Neuron (in vitro differentiated cells): ENCODE results near the gene TNFRSF9.
A peak's percentile ranks its signal among the peaks of the same experiment; 100 is the strongest.
"Not testable (repeated sequence)": the region's sequence is repeated elsewhere in the genome, so short reads cannot be mapped to it uniquely, and the experiment has no call there.

Experiments used
- H2AFZ ChIP-seq: one replicate; pipeline ENCODE4 v1.6.1; 2013; ENCODE audit warnings: low read depth, mild to moderate bottlenecking, inconsistent platforms, low read length, moderate library complexity
- H3K27me3 ChIP-seq: one replicate; pipeline ENCODE4 v1.6.1; 2013; ENCODE audit warnings: low read length; ENCODE audit not compliant: insufficient read depth
- H3K36me3 ChIP-seq: one replicate; pipeline ENCODE4 v1.6.1; 2013; ENCODE audit warnings: low read length; ENCODE audit not compliant: insufficient read depth
- H3K4me1 ChIP-seq: one replicate; pipeline ENCODE4 v1.6.1; 2013; ENCODE audit warnings: low read length; ENCODE audit not compliant: insufficient read depth
- H3K4me3 ChIP-seq: 2 replicates; pipeline ENCODE4 v1.5.1; 2013; ENCODE audit warnings: mild to moderate bottlenecking, low read length, moderate library complexity
- H3K9me3 ChIP-seq: one replicate; pipeline ENCODE4 v1.6.1; 2013; ENCODE audit warnings: low read length

TNFRSF9 gene

DNA sequence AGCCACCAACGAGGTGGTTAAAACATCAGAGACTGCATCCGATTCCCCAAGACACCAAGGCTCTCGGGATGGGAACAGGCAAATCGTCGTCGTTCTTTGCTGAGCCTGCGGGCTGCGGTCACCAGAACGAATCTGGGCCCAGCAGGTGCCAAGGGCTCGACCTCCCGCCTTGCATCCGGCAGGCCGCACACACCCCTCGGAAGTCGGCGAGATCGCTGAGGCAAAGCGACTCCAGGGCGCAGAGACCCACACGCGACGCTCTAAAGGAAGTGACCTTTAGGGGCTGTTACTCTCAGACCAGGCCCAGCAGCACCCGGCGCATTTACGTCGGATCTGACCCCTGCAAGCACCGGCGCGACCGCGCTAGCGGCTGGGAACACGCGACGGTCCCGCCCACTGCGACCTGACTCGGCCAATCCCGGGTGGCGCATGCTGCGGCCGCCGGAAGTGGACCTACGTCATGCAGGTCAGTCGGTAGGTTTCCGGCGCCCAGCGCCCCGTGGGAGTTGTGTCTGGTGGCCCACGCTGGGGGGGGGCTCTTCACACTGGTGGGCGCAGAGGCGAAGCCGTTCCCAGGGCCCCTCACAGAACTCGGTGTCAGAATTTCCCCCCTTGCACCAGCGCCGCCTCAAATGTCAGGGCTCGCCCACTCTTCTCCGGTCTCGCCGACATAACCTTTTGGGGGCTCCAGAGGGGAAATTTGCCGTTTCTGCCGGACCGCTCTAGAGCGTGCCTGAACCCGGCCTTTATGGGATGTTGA, 13.4 kb upstream of the TNFRSF9 start:
- no peak overlapping the region for H2AFZ ChIP-seq
- peaks cover 2% of the 10 kb centered on the region for H3K9me3 ChIP-seq
- no peaks in the 10 kb centered on the region for H3K36me3 ChIP-seq
- no peaks in the 10 kb centered on the region for H3K4me1 ChIP-seq
- H3K4me3 ChIP-seq = no peak overlapping the region
- H3K27me3 ChIP-seq = no peaks in the 10 kb centered on the region

DNA sequence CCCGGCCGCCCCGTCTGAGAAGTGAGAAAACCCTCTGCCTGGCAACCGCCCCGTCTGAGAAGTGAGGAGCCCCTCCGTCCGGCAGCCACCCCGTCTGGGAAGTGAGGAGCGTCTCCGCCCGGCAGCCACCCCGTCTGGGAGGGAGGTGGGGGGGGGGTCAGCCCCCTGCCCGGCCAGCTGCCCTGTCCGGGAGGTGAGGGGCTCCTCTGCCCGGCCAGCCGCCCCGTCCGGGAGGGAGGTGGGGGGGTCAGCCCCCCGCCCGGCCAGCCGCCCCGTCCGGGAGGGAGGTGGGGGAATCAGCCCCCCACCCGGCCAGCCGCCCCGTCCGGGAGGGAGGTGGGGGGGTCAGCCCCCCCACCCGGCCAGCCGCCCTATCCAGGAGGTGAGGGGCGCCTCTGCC, 12.2 kb upstream of the TNFRSF9 start:
- not testable (repeated sequence) for H3K27me3 ChIP-seq, H3K36me3 ChIP-seq, H3K9me3 ChIP-seq, H3K4me3 ChIP-seq, H3K4me1 ChIP-seq, H2AFZ ChIP-seq

DNA sequence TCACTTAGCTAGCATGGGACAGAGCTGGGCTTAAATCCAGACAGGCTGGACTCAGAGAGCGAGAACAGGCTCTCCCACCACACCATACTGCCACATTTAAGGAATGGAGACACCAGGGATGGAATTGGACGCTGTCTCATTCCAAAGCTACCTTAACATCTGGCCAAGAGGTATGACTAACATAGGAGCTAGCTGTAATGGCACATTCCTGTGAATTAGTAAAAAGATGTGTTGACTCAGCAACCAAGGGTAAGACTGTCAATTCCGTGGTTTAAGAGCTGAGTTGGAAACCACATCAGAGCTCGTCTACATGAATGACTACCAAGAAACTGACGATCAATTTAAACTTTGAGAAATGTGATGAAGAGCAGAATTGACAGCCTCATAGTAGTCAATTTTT, 8.3 kb upstream of the TNFRSF9 start:
- Histone ChIP-seq H3K9me3 (peaks cover 2% of the 10 kb centered on the region), H3K36me3 (no peaks in the 10 kb centered on the region), H2AFZ (no peak overlapping the region)

DNA sequence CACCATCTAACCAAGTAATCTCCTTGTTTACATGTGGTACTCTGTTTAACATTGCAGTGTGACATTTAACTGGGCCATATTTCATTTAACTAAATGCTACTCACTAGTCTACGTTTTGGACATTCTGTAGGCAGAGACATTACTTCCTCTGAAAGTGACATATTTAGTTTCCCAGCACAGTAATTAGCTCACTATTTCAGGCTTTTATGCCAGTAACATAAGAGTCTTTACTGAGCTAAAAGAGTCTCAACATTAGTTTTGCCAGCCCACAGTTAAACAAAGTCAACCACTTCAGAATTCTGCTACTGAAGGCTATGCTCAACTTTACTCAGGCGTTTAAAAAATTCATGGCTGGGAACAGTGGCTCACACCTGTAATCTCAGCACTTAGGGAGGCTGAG, 2.6 kb upstream of the TNFRSF9 start:
- no peaks in the 10 kb centered on the region for H3K4me1 ChIP-seq
- no peaks in the 10 kb centered on the region for H3K36me3 ChIP-seq
- H3K4me3 ChIP-seq = no peak overlapping the region
- no peaks in the 10 kb centered on the region for H3K9me3 ChIP-seq
- no peak overlapping the region for H2AFZ ChIP-seq
- H3K27me3 ChIP-seq = peaks cover 57% of the 10 kb centered on the region

More for the DNA sequence above, 8.3 kb upstream of the TNFRSF9 start:
- peaks cover 12% of the 10 kb centered on the region for H3K27me3 ChIP-seq
- H3K4me3 ChIP-seq = no peak overlapping the region
- H3K4me1 ChIP-seq = no peaks in the 10 kb centered on the region

DNA sequence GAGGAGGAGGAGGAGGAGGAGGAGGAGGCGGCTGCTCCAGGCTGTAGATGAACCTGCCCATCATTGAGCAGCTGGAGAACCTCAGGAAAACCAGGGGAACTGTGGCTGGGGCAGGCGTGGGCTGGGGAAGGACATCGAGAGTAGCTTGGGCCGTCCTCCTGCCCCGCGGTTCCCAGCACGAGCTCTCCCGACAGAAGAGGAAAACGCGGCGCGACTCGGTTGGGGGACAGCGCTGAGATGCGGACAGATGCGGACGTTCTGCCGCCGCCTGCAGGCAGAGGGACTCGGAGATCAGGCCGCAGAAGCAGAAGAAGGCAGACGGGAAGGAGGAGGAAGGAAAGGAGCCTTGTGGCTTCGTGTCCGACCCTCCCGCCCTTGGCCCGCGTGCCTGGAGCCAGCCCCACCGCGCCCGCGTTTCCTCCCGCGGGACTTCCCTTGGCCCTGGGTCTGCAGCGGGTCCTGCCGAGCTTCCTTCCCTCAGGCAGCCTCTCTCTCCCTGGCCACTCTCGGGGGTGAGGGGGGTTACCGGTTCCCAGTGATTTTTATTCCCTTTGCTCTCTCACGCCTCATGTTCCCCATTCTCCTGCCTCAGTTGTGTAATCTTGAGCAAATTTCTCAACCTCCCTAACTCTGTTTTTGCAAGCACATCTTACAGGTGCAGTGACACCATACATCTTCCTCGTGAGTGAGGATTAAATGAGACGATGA, 1.7 kb upstream of the TNFRSF9 start:
- H3K4me3 ChIP-seq = peak overlapping the region; percentile 2
- no peak overlapping the region for H2AFZ ChIP-seq
- no peaks in the 10 kb centered on the region for H3K9me3 ChIP-seq
- no peaks in the 10 kb centered on the region for H3K36me3 ChIP-seq
- H3K27me3 ChIP-seq = peaks cover 54% of the 10 kb centered on the region
- H3K4me1 ChIP-seq = no peaks in the 10 kb centered on the region

DNA sequence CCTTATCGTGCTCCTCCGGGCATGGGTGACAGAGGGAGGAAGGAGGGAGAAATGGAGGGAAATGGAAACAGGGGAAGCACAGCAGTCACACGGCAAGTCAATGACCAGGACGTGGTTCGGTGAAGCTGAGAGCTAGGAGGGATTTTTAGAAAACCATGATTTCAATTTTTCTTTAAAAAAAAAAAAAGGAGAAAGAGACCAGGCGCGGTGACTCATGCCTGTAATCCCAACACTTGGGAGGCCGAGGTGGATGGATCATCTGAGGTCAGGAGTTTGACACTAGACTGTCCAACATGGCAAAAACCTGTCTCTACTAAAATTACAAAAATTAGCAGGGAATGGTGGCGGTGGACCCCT, 776 bp upstream of the TNFRSF9 start:
- no peak overlapping the region for H3K4me3 ChIP-seq
- no peaks in the 10 kb centered on the region for H3K36me3 ChIP-seq
- no peaks in the 10 kb centered on the region for H3K9me3 ChIP-seq
- H2AFZ ChIP-seq = no peak overlapping the region
- H3K27me3 ChIP-seq = peaks cover 59% of the 10 kb centered on the region
- no peaks in the 10 kb centered on the region for H3K4me1 ChIP-seq

DNA sequence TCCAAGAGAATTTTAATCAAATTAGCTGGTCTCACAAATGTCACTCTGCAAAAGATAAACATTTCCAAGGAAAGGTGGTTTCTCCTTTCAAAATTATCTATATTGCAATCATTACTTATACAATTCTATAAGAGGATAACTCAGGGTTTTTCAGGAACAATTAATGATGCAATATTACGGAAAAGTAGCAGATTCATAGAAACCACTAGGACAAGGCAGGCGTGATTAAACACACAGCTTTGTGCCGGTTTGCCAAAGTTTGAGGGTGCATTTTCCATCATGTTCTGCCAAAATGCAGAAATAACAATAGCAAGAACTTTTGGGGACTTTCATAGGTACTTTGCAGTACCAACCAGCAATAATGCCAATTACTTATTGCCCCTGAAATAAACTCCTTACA, 605 bp downstream of the TNFRSF9 start:
- Histone ChIP-seq H3K36me3 (no peaks in the 10 kb centered on the region), H2AFZ (no peak overlapping the region), H3K27me3 (peaks cover 55% of the 10 kb centered on the region), H3K9me3 (no peaks in the 10 kb centered on the region), H3K4me3 (no peak overlapping the region), H3K4me1 (no peaks in the 10 kb centered on the region)

DNA sequence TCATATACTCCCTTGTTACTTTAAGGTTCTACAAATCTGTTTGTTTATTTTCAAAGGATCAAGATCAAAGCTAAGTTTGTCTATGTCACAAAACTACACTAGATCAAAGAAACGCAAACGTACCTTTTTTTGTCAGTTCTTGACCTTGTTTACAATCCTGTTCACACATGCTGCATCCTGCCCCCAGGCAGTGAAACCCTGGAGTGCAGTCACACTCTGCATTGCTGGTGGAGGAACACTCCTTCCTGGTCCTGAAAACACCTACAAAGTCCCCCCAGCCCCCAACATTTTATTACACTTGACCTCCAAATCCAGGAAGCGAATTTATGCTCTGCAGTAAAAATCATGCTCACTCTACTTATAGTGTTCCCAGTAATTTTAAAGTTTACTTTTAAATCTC, 2.6 kb downstream of the TNFRSF9 start:
- no peak overlapping the region for H3K4me3 ChIP-seq
- peaks cover 42% of the 10 kb centered on the region for H3K27me3 ChIP-seq
- no peak overlapping the region for H2AFZ ChIP-seq
- H3K4me1 ChIP-seq = no peaks in the 10 kb centered on the region
- H3K36me3 ChIP-seq = no peaks in the 10 kb centered on the region
- no peaks in the 10 kb centered on the region for H3K9me3 ChIP-seq

DNA sequence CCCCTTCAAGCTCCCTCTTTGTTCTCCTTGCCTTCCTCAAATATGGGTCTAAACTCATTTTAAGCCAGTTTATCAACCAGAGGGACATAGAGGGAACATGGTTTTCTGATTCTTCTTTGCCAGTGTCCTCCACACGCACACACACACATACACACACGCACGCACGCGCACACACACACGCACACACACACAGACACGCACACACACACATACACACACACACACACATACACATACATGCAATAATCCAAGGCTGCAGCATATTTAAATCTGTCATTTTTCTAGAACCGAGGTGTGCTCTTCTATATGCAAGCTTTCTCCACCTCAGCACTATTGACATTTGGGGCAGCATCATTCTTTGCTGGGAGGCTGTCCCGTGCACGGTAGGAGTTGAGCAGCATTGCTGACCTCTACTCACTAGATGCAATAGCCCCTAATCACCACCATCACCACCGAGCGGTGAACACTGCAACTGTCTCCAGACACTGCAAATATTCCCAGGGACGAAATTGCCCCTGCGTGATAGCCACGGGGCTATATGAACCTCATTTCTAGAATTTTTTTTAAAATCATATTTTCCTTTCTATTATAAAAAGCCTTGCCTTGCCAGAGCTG, 8.0 kb downstream of the TNFRSF9 start:
- Histone ChIP-seq H3K9me3 (no peaks in the 10 kb centered on the region), H2AFZ (no peak overlapping the region), H3K4me3 (no peak overlapping the region), H3K27me3 (peaks cover 5% of the 10 kb centered on the region), H3K36me3 (no peaks in the 10 kb centered on the region), H3K4me1 (no peaks in the 10 kb centered on the region)

DNA sequence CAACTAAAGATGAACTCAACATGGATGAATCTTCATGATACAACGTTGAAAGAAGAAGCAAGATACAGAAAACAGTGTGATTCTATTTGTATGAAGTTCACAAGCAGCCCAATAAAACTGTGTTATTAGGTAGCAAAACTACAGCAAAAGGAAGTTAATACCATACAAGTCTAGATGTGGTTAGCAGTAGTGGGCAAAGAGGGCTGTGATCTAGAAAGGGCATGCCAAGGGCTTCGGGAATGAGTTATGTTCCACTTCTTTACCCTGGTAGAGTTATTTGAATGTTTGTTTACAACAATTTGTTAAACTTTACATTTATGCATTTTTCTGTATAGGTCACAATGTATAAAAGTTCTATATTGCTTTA, 9.2 kb downstream of the TNFRSF9 start:
- Histone ChIP-seq H3K4me1 (no peaks in the 10 kb centered on the region), H2AFZ (no peak overlapping the region), H3K36me3 (no peaks in the 10 kb centered on the region), H3K9me3 (no peaks in the 10 kb centered on the region), H3K4me3 (no peak overlapping the region), H3K27me3 (no peaks in the 10 kb centered on the region)

DNA sequence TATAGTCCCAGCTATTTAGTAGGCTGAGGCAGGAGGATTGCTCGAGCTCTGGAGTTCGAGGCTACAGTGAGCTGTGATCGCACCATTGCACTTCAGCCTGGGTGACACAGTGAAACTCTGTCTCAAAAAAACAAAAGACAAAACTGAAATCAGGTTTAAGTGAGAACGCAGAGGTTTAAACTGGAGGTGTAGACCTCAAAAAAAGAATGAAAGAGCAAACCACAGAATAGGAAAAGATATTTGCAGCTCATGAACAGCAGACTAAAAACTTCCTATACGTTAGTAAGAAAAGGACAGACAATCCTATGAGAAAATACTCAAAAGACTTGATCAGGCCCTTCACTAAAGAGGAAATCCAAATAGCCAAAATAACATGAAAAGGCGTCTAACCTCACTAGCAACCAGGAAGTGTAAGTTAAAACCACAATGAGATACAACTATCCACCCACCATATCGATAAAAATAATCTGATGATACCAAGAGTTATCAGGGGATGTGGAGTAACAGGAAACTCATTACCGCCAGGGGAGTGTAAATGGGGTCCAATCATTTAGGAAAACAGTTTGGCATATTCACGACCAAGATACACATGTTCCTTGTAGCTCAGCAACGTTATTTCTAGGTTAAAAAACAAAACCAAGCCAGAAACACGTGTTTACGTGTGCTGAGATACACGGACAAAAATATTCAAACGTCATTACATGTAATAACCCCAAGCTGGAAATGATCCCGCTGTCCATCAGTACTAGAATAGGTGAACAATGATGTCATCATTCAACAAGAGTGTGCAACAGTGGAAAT, 9.8 kb downstream of the TNFRSF9 start:
- Histone ChIP-seq H3K36me3 (no peaks in the 10 kb centered on the region), H3K27me3 (no peaks in the 10 kb centered on the region), H3K9me3 (no peaks in the 10 kb centered on the region), H3K4me3 (no peak overlapping the region), H3K4me1 (no peaks in the 10 kb centered on the region), H2AFZ (no peak overlapping the region)

DNA sequence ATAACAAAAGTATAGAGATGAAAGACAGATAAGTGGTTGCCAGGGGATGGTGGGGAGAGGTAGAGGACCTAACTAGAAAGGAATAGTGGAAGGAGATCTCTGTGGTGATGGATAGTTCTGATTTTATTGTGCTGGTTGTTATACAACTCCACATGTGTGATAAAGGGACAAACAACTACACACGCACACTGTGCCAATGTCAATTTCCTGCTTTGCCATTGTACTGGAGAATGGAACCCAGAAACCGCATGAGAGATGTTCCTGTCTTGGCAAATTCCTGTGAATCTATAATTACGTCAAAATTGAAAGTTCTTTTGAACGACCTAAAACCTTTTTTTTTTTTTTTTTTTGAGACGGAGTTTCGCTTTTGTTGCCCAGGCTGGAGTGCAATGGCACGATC, 11.0 kb downstream of the TNFRSF9 start:
- Histone ChIP-seq H3K4me1 (no peaks in the 10 kb centered on the region), H2AFZ (no peak overlapping the region), H3K9me3 (no peaks in the 10 kb centered on the region), H3K36me3 (no peaks in the 10 kb centered on the region), H3K4me3 (no peak overlapping the region), H3K27me3 (no peaks in the 10 kb centered on the region)

DNA sequence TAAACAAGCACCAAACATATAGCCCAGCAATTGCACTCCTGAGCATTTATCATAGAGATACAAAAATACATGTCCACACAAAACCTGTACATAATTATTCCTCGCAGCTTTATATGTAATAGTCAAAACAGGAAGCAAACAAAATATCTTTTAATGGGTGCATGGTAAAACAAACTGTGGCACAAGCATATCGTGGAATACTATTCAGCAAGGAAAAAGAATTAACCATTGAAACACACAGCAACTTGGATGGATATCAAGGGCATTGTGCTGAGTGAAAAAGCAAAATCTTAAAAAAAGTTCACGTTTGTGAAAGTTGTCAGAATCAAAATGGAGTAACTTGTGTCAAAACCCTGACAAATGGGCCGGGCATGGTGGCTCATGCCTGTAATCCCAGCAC, 12.4 kb downstream of the TNFRSF9 start:
- Histone ChIP-seq H3K36me3 (no peaks in the 10 kb centered on the region), H3K4me3 (no peak overlapping the region), H3K27me3 (no peaks in the 10 kb centered on the region), H2AFZ (no peak overlapping the region), H3K4me1 (no peaks in the 10 kb centered on the region), H3K9me3 (no peaks in the 10 kb centered on the region)
